SJSA1 (cell line): Measurements from ENCODE around the gene C1QA. TPM values are rescaled to one million over a fixed set of nuclear protein-coding genes. Genes with fewer than 3 reads are reported as not detected.

Experiments used
- DNase-seq, 2 experiments: peaks; one replicate each; pipeline ENCODE4 v3.0.0-alpha.2; 2015 to 2020; ENCODE audit warnings: low spot score in 2 of 2, low read depth in 1 of 2
- H3K27ac ChIP-seq: fragments of 250-450 bp; sonication (Bioruptor Pico); 2 replicates; pipeline ENCODE4 v1.5.1; 2020; ENCODE audit warnings: mild to moderate bottlenecking, moderate library complexity
- H3K27me3 ChIP-seq: fragments of 250-450 bp; sonication (Bioruptor Pico); replicated peaks from 2 replicates; pipeline ENCODE4 v1.5.1; 2020; ENCODE audit warnings: mild to moderate bottlenecking, moderate library complexity
- H3K36me3 ChIP-seq: fragments of 250-450 bp; sonication (Bioruptor Pico); 2 replicates; pipeline ENCODE4 v1.5.1; 2020; ENCODE audit warnings: mild to moderate bottlenecking
- H3K4me1 ChIP-seq: fragments of 250-450 bp; sonication (Bioruptor Pico); replicated peaks from 2 replicates; pipeline ENCODE4 v1.6.1; 2021; ENCODE audit warnings: mild to moderate bottlenecking
- H3K4me3 ChIP-seq: fragments of 250-450 bp; sonication (Bioruptor Pico); 2 replicates; pipeline ENCODE4 v1.5.1; 2020; ENCODE audit warnings: mild to moderate bottlenecking
- H3K9me3 ChIP-seq: fragments of 250-450 bp; sonication (Bioruptor Pico); replicated peaks from 2 replicates; pipeline ENCODE4 v1.5.1; 2020; ENCODE audit warnings: mild to moderate bottlenecking
- total RNA-seq: library from RNA; depleted of rRNA; stranded (reverse); fragments of >200 nt; shearing (Covaris generic); gene quantifications from 2 replicates; pipeline ENCODE4 v1.2.3, GENCODE V29; 2014; rRNA removed

Gene C1QA
- total RNA-seq, result not detected in 2 replicates

DNA sequence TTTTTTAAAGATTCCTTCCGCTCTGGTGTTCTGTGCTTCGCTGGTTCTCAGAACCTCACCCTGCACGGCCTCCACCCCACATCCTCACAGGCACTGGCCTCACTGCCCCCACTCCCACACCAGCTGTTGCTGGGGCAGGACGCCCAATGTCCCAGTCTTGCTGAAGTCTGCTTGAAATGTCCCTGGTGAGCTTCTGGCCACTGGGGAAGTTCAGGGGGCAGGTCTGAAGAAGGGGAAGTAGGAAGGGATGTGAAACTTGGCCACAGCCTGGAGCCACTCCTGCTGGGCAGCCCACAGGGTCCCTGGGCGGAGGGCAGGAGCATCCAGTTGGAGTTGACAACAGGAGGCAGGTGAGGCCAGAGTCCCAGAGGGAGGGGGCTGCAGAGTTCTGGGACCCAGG, at the start of gene C1QA:
TSS of gene C1QA (plus strand) at position 276 of the 400 bp plus-strand sequence. CDS start 989 bp downstream, outside the sequence.
- Histone ChIP-seq H3K9me3 (no peaks in the 10 kb centered on the region), H3K27me3 (peaks cover 35% of the 10 kb centered on the region), H3K4me3 (no peak within 1 kb of the TSS), H3K4me1 (no peaks in the 10 kb centered on the region), H3K36me3 (no peaks in the 10 kb centered on the region), H3K27ac (no peak within 1 kb of the TSS)
- no peak for DNase-seq

GRCh38 chr1:22587247-22587646, 49.2 kb upstream of the C1QA start:
- Histone ChIP-seq H3K4me3 (no peak overlapping the region), H3K36me3 (no peaks in the 10 kb centered on the region), H3K9me3 (no peaks in the 10 kb centered on the region), H3K27me3 (peaks cover 76% of the 10 kb centered on the region), H3K27ac (no peak overlapping the region), H3K4me1 (no peaks in the 10 kb centered on the region)
- DNase-seq, result no peak

- Histone ChIP-seq H3K27me3 (peaks cover 76% of the 10 kb centered on the region), H3K9me3 (no peaks in the 10 kb centered on the region), H3K36me3 (no peaks in the 10 kb centered on the region), H3K4me3 (no peak overlapping the region), H3K27ac (no peak overlapping the region), H3K4me1 (no peaks in the 10 kb centered on the region)
- no peak for DNase-seq
Measured at GRCh38 chr1:22588899-22589422, 47.5 kb upstream of the C1QA start.

DNA sequence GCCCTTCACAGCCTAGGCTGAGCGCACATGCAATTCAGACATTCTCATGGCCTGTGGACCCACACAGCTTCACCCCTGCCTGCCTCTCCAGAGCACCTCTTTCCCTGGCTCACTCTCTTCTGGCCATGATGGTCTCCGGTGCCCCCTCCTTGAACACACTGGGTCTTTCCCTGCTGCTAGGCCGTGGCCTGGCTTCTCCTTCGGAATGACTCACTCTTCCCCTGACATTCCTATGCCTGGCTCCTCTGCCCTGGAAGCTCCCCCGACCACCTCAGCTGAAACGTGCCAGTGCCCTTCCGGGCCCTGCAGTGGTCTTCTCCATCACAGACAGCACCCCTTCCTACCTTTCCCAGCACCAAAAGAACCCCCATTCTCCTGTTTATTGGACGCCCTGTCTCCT, 44.9 kb upstream of the C1QA start:
- DNase-seq, result no peak
- H3K27me3 ChIP-seq, result peaks cover 72% of the 10 kb centered on the region
- H3K36me3 ChIP-seq, result no peaks in the 10 kb centered on the region
- H3K4me3 ChIP-seq, result no peak overlapping the region
- no peaks in the 10 kb centered on the region for H3K4me1 ChIP-seq
- H3K9me3 ChIP-seq, result no peaks in the 10 kb centered on the region
- no peak overlapping the region for H3K27ac ChIP-seq

DNA sequence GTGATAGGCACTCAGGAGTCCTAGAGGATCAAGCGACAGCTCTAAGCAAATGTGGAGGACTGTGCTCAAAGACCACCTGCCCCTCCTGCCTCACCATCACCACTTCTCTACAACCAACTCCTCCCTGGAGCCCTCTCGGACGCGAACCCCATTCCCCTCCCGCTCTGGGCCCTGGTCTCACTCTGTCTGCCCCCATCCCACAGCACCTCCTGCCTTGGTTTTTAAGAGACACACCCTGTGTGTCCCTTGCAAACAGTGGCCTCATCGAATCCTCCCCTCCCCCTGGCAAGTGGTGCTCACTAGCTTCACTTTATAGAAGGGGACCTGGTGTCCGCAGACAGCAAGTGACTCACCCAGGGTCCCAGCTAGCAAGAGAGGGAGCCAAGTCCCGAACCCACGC, 44.4 kb upstream of the C1QA start:
- Histone ChIP-seq H3K4me3 (no peak overlapping the region), H3K36me3 (no peaks in the 10 kb centered on the region), H3K4me1 (no peaks in the 10 kb centered on the region), H3K9me3 (no peaks in the 10 kb centered on the region), H3K27ac (no peak overlapping the region), H3K27me3 (peaks cover 74% of the 10 kb centered on the region)
- no peak for DNase-seq

GRCh38 chr1:22592919-22593790, 43.3 kb upstream of the C1QA start:
- Histone ChIP-seq H3K27me3 (peaks cover 74% of the 10 kb centered on the region), H3K27ac (no peak overlapping the region), H3K4me3 (no peak overlapping the region), H3K4me1 (no peaks in the 10 kb centered on the region), H3K9me3 (no peaks in the 10 kb centered on the region), H3K36me3 (no peaks in the 10 kb centered on the region)
- DNase-seq, result no peak

GRCh38 chr1:22594396-22594795, 42.0 kb upstream of the C1QA start:
- no peak for DNase-seq
- peaks cover 76% of the 10 kb centered on the region for H3K27me3 ChIP-seq

DNA sequence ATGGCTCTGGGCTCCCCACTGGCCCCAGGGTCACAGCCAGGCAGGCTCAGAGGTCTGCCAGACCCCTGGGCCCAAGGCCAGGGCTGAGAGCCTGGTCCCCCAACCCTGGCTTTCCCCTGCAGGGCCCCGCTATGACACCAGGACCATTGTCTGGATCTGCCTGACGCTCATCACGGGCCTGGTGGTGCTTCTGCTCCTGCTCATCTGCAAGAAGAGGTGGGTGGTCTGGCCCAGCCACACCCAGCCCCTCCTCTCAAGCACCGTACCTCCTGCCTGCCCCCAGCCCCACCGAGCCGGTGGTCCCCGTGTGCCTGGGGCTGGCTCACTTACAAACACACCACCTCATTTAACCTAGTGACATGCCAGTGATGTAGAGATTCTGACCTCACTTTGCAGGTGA, 41.3 kb upstream of the C1QA start:
- Histone ChIP-seq H3K27me3 (peaks cover 69% of the 10 kb centered on the region), H3K36me3 (no peaks in the 10 kb centered on the region), H3K4me3 (no peak overlapping the region), H3K9me3 (no peaks in the 10 kb centered on the region), H3K4me1 (no peaks in the 10 kb centered on the region), H3K27ac (no peak overlapping the region)
- no peak for DNase-seq

More at GRCh38 chr1:22594396-22594795, 42.0 kb upstream of the C1QA start:
- Histone ChIP-seq H3K4me1 (no peaks in the 10 kb centered on the region), H3K27ac (no peak overlapping the region), H3K36me3 (no peaks in the 10 kb centered on the region), H3K4me3 (no peak overlapping the region), H3K9me3 (no peaks in the 10 kb centered on the region)

DNA sequence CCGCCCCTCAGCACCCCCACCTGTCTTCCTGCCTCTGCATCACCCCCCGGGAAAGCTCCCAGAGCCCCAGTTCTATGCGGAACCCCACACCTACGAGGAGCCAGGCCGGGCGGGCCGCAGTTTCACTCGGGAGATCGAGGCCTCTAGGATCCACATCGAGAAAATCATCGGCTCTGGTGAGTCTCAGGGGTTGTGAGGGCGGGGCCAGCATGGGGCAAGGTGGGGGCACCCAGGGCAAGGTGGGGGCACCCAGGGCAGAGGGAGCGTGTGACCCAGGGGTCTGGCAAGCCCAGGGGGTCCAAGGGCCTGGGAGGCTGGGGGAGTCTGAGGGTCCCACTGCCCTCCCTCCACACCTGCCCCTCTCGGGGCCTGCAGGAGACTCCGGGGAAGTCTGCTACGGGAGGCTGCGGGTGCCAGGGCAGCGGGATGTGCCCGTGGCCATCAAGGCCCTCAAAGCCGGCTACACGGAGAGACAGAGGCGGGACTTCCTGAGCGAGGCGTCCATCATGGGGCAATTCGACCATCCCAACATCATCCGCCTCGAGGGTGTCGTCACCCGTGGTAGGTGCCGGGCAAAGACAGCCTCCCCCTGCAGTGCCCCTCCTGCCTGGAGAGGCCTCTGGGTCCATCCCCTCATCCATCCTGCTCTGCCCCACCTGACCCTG, 39.0 kb upstream of the C1QA start:
- no peak for DNase-seq
- H3K4me3 ChIP-seq, result no peak overlapping the region
- no peak overlapping the region for H3K27ac ChIP-seq
- H3K36me3 ChIP-seq, result no peaks in the 10 kb centered on the region
- H3K4me1 ChIP-seq, result no peaks in the 10 kb centered on the region
- H3K9me3 ChIP-seq, result no peaks in the 10 kb centered on the region
- H3K27me3 ChIP-seq, result peaks cover 63% of the 10 kb centered on the region

GRCh38 chr1:22597996-22598395, 38.4 kb upstream of the C1QA start:
- no peak overlapping the region for H3K4me3 ChIP-seq

GRCh38 chr1:22598736-22599135, 37.7 kb upstream of the C1QA start:
- Histone ChIP-seq H3K36me3 (no peaks in the 10 kb centered on the region), H3K4me3 (no peak overlapping the region), H3K9me3 (no peaks in the 10 kb centered on the region), H3K27ac (no peak overlapping the region), H3K27me3 (peaks cover 61% of the 10 kb centered on the region), H3K4me1 (no peaks in the 10 kb centered on the region)
- no peak for DNase-seq

More at GRCh38 chr1:22597996-22598395, 38.4 kb upstream of the C1QA start:
- Histone ChIP-seq H3K9me3 (no peaks in the 10 kb centered on the region), H3K36me3 (no peaks in the 10 kb centered on the region), H3K27ac (no peak overlapping the region), H3K27me3 (peaks cover 66% of the 10 kb centered on the region), H3K4me1 (no peaks in the 10 kb centered on the region)
- DNase-seq, result no peak

DNA sequence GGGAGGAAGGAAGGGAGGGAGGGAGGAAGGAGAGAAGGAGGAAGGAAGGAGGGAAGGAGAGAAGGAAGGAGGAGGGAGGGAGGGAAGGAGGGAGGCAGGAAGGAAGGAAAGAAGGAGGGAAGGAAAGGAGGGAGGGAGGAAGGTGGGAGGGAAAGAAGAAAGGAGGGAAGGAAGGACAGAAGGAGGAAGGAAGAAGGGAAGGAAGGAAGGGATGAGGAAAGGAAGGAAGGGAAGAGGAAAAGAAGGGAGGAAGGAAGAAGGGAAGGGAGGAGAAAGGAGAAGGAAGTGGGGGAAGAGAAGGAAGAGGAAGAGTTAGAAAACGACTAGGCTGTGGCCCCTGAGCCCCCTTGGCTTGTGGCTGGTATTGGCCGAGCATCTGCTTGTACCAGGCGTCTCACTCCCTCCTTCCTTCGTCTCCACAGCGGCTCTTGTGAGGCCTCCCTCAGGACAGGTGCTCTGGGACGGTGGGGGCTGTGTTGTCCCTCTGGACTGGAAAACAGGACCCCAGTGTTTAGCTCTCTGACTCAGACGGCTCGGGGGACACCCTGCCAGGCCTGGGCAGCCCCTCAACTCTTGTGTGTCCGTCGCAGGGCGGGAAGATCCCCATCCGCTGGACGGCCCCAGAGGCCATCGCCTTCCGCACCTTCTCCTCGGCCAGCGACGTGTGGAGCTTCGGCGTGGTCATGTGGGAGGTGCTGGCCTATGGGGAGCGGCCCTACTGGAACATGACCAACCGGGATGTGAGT, 36.2 kb upstream of the C1QA start:
- H3K4me1 ChIP-seq, result no peaks in the 10 kb centered on the region
- H3K9me3 ChIP-seq, result no peaks in the 10 kb centered on the region
- no peaks in the 10 kb centered on the region for H3K36me3 ChIP-seq
- no peak overlapping the region for H3K4me3 ChIP-seq
- no peak overlapping the region for H3K27ac ChIP-seq
- no peak for DNase-seq
- H3K27me3 ChIP-seq, result peaks cover 46% of the 10 kb centered on the region

DNA sequence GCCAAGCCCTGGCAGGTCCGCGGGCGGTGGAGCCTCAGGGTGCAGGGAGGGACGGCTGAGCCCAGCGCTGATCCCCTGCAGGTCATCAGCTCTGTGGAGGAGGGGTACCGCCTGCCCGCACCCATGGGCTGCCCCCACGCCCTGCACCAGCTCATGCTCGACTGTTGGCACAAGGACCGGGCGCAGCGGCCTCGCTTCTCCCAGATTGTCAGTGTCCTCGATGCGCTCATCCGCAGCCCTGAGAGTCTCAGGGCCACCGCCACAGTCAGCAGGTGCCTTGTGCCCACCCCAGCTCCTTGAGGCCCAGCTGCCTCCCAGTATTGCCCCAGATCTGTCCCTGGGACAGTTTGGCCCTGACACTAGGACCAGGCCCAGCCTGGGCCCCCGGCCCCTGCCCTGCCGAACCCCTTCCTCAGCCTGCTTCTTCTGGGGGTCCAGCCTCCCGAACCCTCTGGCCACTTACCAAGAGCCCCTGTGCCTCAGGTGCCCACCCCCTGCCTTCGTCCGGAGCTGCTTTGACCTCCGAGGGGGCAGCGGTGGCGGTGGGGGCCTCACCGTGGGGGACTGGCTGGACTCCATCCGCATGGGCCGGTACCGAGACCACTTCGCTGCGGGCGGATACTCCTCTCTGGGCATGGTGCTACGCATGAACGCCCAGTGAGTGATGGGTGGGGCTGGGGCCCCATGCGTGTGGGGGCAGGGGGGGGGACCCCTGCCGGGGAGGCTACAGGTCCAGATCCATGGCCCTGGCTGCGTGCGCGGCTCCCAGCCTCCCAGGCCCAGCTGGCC, 35.4 kb upstream of the C1QA start:
- peaks cover 46% of the 10 kb centered on the region for H3K27me3 ChIP-seq

More for the DNA sequence above, 35.4 kb upstream of the C1QA start:
- no peak overlapping the region for H3K4me3 ChIP-seq
- H3K36me3 ChIP-seq, result no peaks in the 10 kb centered on the region
- no peak overlapping the region for H3K27ac ChIP-seq
- H3K4me1 ChIP-seq, result no peaks in the 10 kb centered on the region
- no peak for DNase-seq
- no peaks in the 10 kb centered on the region for H3K9me3 ChIP-seq
